ENCODE measurements around the gene ZNF550.
"Not testable (repeated sequence)": the region's sequence is repeated elsewhere in the genome, so short reads cannot be mapped to it uniquely, and the experiment has no call there.

The ZNF550 gene

DNA sequence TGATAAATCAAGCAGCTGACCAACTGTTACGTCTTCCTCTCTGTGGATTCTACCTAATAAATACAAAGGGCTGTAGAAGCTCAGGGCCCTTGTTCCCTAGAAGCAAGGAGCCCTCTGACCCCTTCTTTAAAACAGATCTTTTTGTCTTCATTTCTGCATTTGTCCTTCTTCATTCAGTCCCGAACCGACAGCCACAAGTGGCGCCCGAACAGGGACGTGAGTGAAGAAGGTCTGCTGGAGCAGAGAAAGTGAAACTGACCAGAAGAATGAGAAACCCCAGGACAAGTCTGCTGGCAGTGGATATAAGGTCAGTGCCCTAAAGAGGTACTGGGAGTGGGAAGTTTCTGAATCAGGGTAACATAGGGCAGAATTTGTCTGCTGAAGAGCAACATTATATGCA is 46.8 kb downstream of the ZNF550 start:
- no peaks in the 10 kb centered on the region for H3K4me1 ChIP-seq (ENCODE audit: control insufficient read depth, insufficient read depth, low read length)
- no peak overlapping the region for H3K9ac ChIP-seq (ENCODE audit: low read length)
- no peaks in the 10 kb centered on the region for H3K36me3 ChIP-seq (ENCODE audit: control insufficient read depth, insufficient read depth, low read length)
- no peak overlapping the region for H3K4me3 ChIP-seq (ENCODE audit: low read length)
- H3K27me3 ChIP-seq (ENCODE audit: control insufficient read depth, insufficient read depth, low read length) = no peaks in the 10 kb centered on the region
- peaks cover 18% of the 10 kb centered on the region for H3K9me3 ChIP-seq (ENCODE audit: control insufficient read depth, low read length)

DNA sequence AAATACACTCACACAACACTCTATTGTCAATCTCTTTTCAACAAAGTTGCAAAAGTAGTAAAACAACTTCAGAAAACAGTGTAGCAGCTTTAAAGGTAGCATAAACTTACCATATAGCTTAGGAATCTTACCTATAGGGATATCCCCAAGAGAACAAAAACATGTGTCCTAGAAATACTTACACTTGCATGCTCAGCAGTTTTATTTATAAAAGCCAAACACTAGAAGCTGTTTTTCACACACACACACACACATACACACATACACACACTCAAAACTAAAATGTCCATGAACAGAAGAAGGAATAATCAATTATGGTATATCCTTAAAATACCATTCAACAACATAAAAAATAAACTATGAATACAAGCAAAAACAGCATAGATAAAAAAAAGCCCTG is 48.2 kb downstream of the ZNF550 start:
- Histone ChIP-seq H3K9ac (ENCODE audit: low read length) (no peak overlapping the region), H3K4me1 (ENCODE audit: control insufficient read depth, insufficient read depth, low read length) (no peaks in the 10 kb centered on the region), H3K36me3 (ENCODE audit: control insufficient read depth, insufficient read depth, low read length) (peaks cover 4% of the 10 kb centered on the region), H3K27me3 (ENCODE audit: control insufficient read depth, insufficient read depth, low read length) (no peaks in the 10 kb centered on the region), H3K9me3 (ENCODE audit: control insufficient read depth, low read length) (peaks cover 18% of the 10 kb centered on the region), H3K4me3 (ENCODE audit: low read length) (no peak overlapping the region)

GRCh38 chr19:57506163-57506562 is 53.5 kb downstream of the ZNF550 start:
- Histone ChIP-seq H3K36me3 (ENCODE audit: control insufficient read depth, insufficient read depth, low read length) (peaks cover 19% of the 10 kb centered on the region), H3K4me3 (ENCODE audit: low read length) (no peak overlapping the region), H3K9ac (ENCODE audit: low read length) (no peak overlapping the region), H3K4me1 (ENCODE audit: control insufficient read depth, insufficient read depth, low read length) (no peaks in the 10 kb centered on the region), H3K9me3 (ENCODE audit: control insufficient read depth, low read length) (peaks cover 7% of the 10 kb centered on the region), H3K27me3 (ENCODE audit: control insufficient read depth, insufficient read depth, low read length) (no peaks in the 10 kb centered on the region)

DNA sequence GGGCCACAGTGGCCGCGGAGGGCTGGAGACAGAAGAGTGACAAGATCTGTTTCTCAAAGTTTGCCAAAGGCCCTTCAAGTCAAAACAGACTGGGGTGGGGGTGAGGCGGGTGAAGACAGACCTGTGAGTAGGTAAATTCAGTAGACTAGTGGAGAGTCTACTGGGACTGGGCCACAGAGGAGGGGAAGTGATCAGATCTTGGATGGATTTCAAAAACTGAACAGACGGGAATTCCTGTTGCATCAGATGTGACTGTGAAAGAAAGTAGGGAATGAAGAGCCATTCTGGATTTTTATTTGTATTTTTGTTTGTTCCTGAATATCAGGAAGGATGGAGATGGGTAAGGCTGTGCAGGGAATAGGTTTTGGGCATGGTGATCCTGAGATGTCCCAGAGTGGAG is 59.3 kb downstream of the ZNF550 start:
- not testable (repeated sequence) for H3K4me1 ChIP-seq (ENCODE audit: control insufficient read depth, insufficient read depth, low read length); H3K36me3 ChIP-seq (ENCODE audit: control insufficient read depth, insufficient read depth, low read length); H3K9ac ChIP-seq (ENCODE audit: low read length); H3K4me3 ChIP-seq (ENCODE audit: low read length); H3K27me3 ChIP-seq (ENCODE audit: control insufficient read depth, insufficient read depth, low read length); H3K9me3 ChIP-seq (ENCODE audit: control insufficient read depth, low read length)

- H3K9ac ChIP-seq (ENCODE audit: low read length) = peak within 1 kb of the TSS; percentile 73
- not testable (repeated sequence) for H3K36me3 ChIP-seq (ENCODE audit: control insufficient read depth, insufficient read depth, low read length); H3K27me3 ChIP-seq (ENCODE audit: control insufficient read depth, insufficient read depth, low read length); H3K9me3 ChIP-seq (ENCODE audit: control insufficient read depth, low read length); H3K4me3 ChIP-seq (ENCODE audit: low read length); H3K4me1 ChIP-seq (ENCODE audit: control insufficient read depth, insufficient read depth, low read length)
Measured at GRCh38 chr19:57499680-57500395, 59.8 kb downstream of the ZNF550 start, which contains the start of gene ZNF773. ZNF773 (plus strand) TSS chr19:57499938; CDS start chr19:57500081, 143 bp downstream.

DNA sequence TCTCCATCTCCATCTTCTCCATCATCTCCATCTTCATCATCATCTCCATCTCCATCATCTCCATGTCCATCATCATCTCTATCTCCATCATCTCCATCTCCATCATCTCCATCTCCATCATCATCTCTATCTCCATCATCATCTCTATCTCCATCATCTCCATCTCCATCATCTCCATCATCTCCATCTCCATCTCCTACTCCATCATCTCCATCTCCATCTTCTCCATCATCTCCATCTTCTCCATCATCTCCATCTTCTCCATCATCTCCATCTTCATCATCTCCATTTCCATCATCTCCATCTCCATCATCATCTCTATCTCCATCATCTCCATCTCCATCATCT is 60.4 kb downstream of the ZNF550 start:
- not testable (repeated sequence) for H3K4me3 ChIP-seq (ENCODE audit: low read length)

DNA sequence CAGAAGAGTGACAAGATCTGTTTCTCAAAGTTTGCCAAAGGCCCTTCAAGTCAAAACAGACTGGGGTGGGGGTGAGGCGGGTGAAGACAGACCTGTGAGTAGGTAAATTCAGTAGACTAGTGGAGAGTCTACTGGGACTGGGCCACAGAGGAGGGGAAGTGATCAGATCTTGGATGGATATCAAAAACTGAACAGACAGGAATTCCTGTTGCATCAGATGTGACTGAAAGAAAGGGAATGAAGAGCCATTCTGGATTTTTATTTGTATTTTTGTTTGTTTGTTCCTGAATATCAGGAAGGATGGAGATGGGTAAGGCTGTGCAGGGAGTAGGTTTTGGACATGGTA is 71.4 kb downstream of the ZNF550 start:
- H3K36me3 ChIP-seq (ENCODE audit: control insufficient read depth, insufficient read depth, low read length); H3K4me3 ChIP-seq (ENCODE audit: low read length); H3K27me3 ChIP-seq (ENCODE audit: control insufficient read depth, insufficient read depth, low read length); H3K9me3 ChIP-seq (ENCODE audit: control insufficient read depth, low read length); H3K4me1 ChIP-seq (ENCODE audit: control insufficient read depth, insufficient read depth, low read length); H3K9ac ChIP-seq (ENCODE audit: low read length): not testable (repeated sequence)

More for the DNA sequence above, 60.4 kb downstream of the ZNF550 start:
- H3K36me3 ChIP-seq (ENCODE audit: control insufficient read depth, insufficient read depth, low read length); H3K4me1 ChIP-seq (ENCODE audit: control insufficient read depth, insufficient read depth, low read length); H3K9ac ChIP-seq (ENCODE audit: low read length); H3K9me3 ChIP-seq (ENCODE audit: control insufficient read depth, low read length); H3K27me3 ChIP-seq (ENCODE audit: control insufficient read depth, insufficient read depth, low read length): not testable (repeated sequence)

- not testable (repeated sequence) for H3K9me3 ChIP-seq (ENCODE audit: control insufficient read depth, low read length); H3K27me3 ChIP-seq (ENCODE audit: control insufficient read depth, insufficient read depth, low read length); H3K36me3 ChIP-seq (ENCODE audit: control insufficient read depth, insufficient read depth, low read length); H3K4me1 ChIP-seq (ENCODE audit: control insufficient read depth, insufficient read depth, low read length)
- H3K4me3 ChIP-seq (ENCODE audit: low read length) = peak within 1 kb of the TSS; percentile 54
- peak within 1 kb of the TSS; percentile 84 for H3K9ac ChIP-seq (ENCODE audit: low read length)
Measured at GRCh38 chr19:57487477-57488298, 72.0 kb downstream of the ZNF550 start, which contains the start of gene ZNF419. ZNF419 (plus strand) TSS chr19:57487750; CDS start chr19:57487951, 201 bp downstream.

All from mucosa of stomach (tissue), 1 donor.